GM12878 (cell line): ENCODE data around the gene RPL27A. TPM values are rescaled to one million over a fixed set of nuclear protein-coding genes. Genes with fewer than 3 reads are reported as not detected.

ENCODE experiments used
- ATAC-seq: fragments of 200-7000 bp; cut with Tn5 transposase; 3 replicates; pipeline ENCODE4 v1.9.1; 2020; ENCODE audit warnings: mild to moderate bottlenecking, moderate library complexity
- Bru-seq: library from RNA; stranded (reverse); fragments of 400-500 nt; gene quantifications from one replicate; lab custom pipeline; 2021; lab: Mats Ljungman, UMichigan
- BruChase-seq, 2 experiments: library from RNA; stranded (reverse); fragments of 400-500 nt; gene quantifications; one replicate each; lab custom pipeline; 2021; lab: Mats Ljungman, UMichigan
- BruUV-seq: library from RNA; stranded (reverse); fragments of 400-500 nt; replicated peaks from 2 replicates; lab custom pipeline; 2021; lab: Mats Ljungman, UMichigan
- CTCF ChIA-PET: fragments of 300-600 bp; sonication (Branson Sonifier 250); formaldehyde crosslinking; extraction: SDS; loops from one replicate; lab custom pipeline; 2021; ENCODE audit warnings: inconsistent platforms; lab: Yijun Ruan, JAX
- POLR2A ChIA-PET: fragments of 350-600 bp; formaldehyde crosslinking; extraction: SDS; loops from one replicate; lab custom pipeline; 2021; ENCODE audit warnings: inconsistent platforms; lab: Charles Lee
- RAD21 ChIA-PET: fragments of 300-600 bp; sonication (Branson Sonifier 250); formaldehyde crosslinking; loops from one replicate; lab custom pipeline; 2023; ENCODE audit warnings: antibody characterized with exemption; ENCODE audit not compliant: unreplicated experiment; lab: Charles Lee
- SMC1A ChIA-PET: fragments of 300-600 bp; sonication (Branson Sonifier 250); formaldehyde crosslinking; loops from one replicate; lab custom pipeline; 2023; ENCODE audit not compliant: unreplicated experiment, uncharacterized antibody; lab: Charles Lee
- DNase-seq: peaks from one replicate; pipeline ENCODE4 v3.0.0-alpha.2; 2011; ENCODE audit warnings: low read depth, low spot score
- FAIRE-seq: peaks from 3 replicates; lab custom pipeline; 2011; peaks lifted over from hg19 to GRCh38; lab: Jason Lieb, UNC
- H2AFZ ChIP-seq: 2 replicates; pipeline ENCODE4 v1.6.0; 2011; ENCODE audit warnings: low read depth, low read length, control low read depth; ENCODE audit not compliant: control insufficient read depth
- H3K27ac ChIP-seq: 2 replicates; pipeline ENCODE4 v1.5.1; 2011; ENCODE audit warnings: control low read depth; ENCODE audit not compliant: control insufficient read depth, insufficient read depth
- H3K27me3 ChIP-seq, 2 experiments: replicated peaks in 1 of 2; 2 replicates each; pipeline versions ENCODE4 v1.6.0 to v1.6.1; 2011; ENCODE audit warnings: low read length in 1 of 2; ENCODE audit not compliant: control insufficient read depth in 2 of 2, insufficient read depth in 2 of 2
- H3K36me3 ChIP-seq, 2 experiments: 2 replicates each; pipeline ENCODE4 v1.5.1; 2011; ENCODE audit warnings: low read length in 1 of 2; ENCODE audit not compliant: control insufficient read depth in 2 of 2, insufficient read depth in 2 of 2
- H3K4me1 ChIP-seq: 2 replicates; pipeline ENCODE4 v1.6.1; 2011; ENCODE audit warnings: mild to moderate bottlenecking, low read length, moderate library complexity, mixed read lengths; ENCODE audit not compliant: control insufficient read depth, insufficient read depth
- H3K4me2 ChIP-seq: 2 replicates; pipeline ENCODE4 v1.6.0; 2011; ENCODE audit warnings: control low read depth; ENCODE audit not compliant: control insufficient read depth, insufficient read depth
- H3K4me3 ChIP-seq: fragments of 200-600 bp; sonication (generic); 2 replicates; pipeline ENCODE4 v1.5.1; 2016
- H3K79me2 ChIP-seq: 2 replicates; pipeline ENCODE4 v1.6.0; 2011; ENCODE audit warnings: low read length; ENCODE audit not compliant: control insufficient read depth, insufficient read depth
- H3K9ac ChIP-seq: 2 replicates; pipeline ENCODE4 v1.8.0; 2011; ENCODE audit warnings: low read length, control low read depth, mixed read lengths; ENCODE audit not compliant: control insufficient read depth, insufficient read depth
- H3K9me3 ChIP-seq: replicated peaks from 3 replicates; pipeline ENCODE4 v1.5.1; 2011; ENCODE audit warnings: mild to moderate bottlenecking, low read length; ENCODE audit not compliant: control insufficient read depth, insufficient read depth
- H4K20me1 ChIP-seq: 2 replicates; pipeline ENCODE4 v1.6.0; 2011; ENCODE audit not compliant: control insufficient read depth, insufficient read depth
- CHD1 ChIP-seq: IDR thresholded peaks from 2 replicates; pipeline ENCODE4 v1.6.1; 2012; ENCODE audit warnings: low read depth, low read length, improper control_type of control experiment
- SP1 ChIP-seq: IDR thresholded peaks from one replicate; pipeline ENCODE4 v1.6.1; 2011; ENCODE audit warnings: low read depth, low read length
- STAT1 ChIP-seq: fragments of 450-650 bp; conservative IDR thresholded peaks from 2 replicates; pipeline ENCODE4 v1.6.1; 2014; ENCODE audit warnings: antibody characterized with exemption, mild to moderate bottlenecking
- SUZ12 ChIP-seq: fragments of 200-600 bp; sonication (generic); IDR thresholded peaks from one replicate; pipeline ENCODE4 v1.6.1; 2018; ENCODE audit warnings: antibody characterized with exemption, mild to moderate bottlenecking; ENCODE audit not compliant: unreplicated experiment
- TAF1 ChIP-seq: IDR thresholded peaks from 2 replicates; pipeline ENCODE4 v1.6.1; 2011; ENCODE audit warnings: mild to moderate bottlenecking, low read depth, low read length, borderline replicate concordance
- ZNF24 ChIP-seq: fragments of 450-650 bp; IDR thresholded peaks from 2 replicates; pipeline ENCODE4 v1.6.1; 2017; ENCODE audit warnings: antibody characterized with exemption, mild to moderate bottlenecking
- ZNF592 ChIP-seq: fragments of 450-650 bp; IDR thresholded peaks from 2 replicates; pipeline ENCODE4 v1.6.1; 2017; ENCODE audit warnings: mild to moderate bottlenecking, moderate library complexity
- WGBS: methylation state at CpG from one replicate; pipeline ENCODE4 v1.1.6; 2016; ENCODE audit warnings: low lambda C conversion rate; ENCODE audit not compliant: insufficient replicate concordance, insufficient coverage; ENCODE audit errors: missing lambda C conversion rate; 5-methylcytosine and 5-hydroxymethylcytosine counted together
- in situ Hi-C: fragments of 300-500 bp; cut with MboI; formaldehyde crosslinking; loops from 9 replicates; pipeline ENCODE4 v1.14.3; 2018; ENCODE audit warnings: mixed read lengths
- intact Hi-C: fragments of 100-400 bp; cut with micrococcal nuclease; formaldehyde crosslinking; loops from one replicate; pipeline ENCODE4 v1.14.2; 2022; ENCODE audit not compliant: unreplicated experiment
- long read RNA-seq, 2 experiments: library from polyadenylated mRNA; unstranded; transcript quantifications; one replicate each; pipeline ENCODE4 v2.0.0, GENCODE V29; 2019 to 2020
- polyA minus RNA-seq, 3 experiments: library from RNA; depleted of rRNA, polyadenylated mRNA; stranded (reverse); fragments of >200 nt; gene quantifications; 2 replicates each; pipeline ENCODE4 v1.2.3, GENCODE V29; 2011
- polyA plus RNA-seq, 11 experiments: library from polyadenylated mRNA; depleted of rRNA in 4 of 11; unstranded in 6 of 11; stranded (reverse) in 5 of 11; fragments of >200 nt; fragmentation: Nextera tagmentation in 4 of 11; fragmentation: Illumina TruSeq in 1 of 11; extraction: Ambion mirVana in 4 of 11; extraction: Trizol in 1 of 11; gene quantifications; 1 replicate in 1 of 11; 2 replicates in 10 of 11; pipeline versions ENCODE4 v1.2.1 to v1.2.3, GENCODE V29; 2011 to 2016; ENCODE audit warnings: inconsistent platforms in 2 of 11, missing spikeins in 2 of 11, low read depth in 1 of 11
- total RNA-seq, 4 experiments: library from RNA; depleted of rRNA in 3 of 4; stranded (reverse); fragments of >200 nt in 3 of 4; fragmentation: Illumina TruSeq in 1 of 4; extraction: Trizol in 1 of 4; gene quantifications; 2 replicates each; pipeline versions ENCODE4 v1.2.1 to v1.2.3, GENCODE V29; 2013 to 2021
- TF ChIP-seq, protein P1 (sequence below): IDR thresholded peaks from 2 replicates; pipeline ENCODE4 v1.6.1; 2011; ENCODE audit warnings: mild to moderate bottlenecking, low read depth, low read length, moderate library complexity; ENCODE audit not compliant: insufficient replicate concordance
- TF ChIP-seq, protein P2 (sequence below): fragments of 450-650 bp; IDR thresholded peaks from 2 replicates; pipeline ENCODE4 v1.6.1; 2017; ENCODE audit warnings: mild to moderate bottlenecking

RPL27A gene
- 380 and 397 TPM in 2 replicates for total RNA-seq (2013; cell fraction: nucleolus; rRNA removed)
- total RNA-seq (2014; rRNA removed) (1,902 and 2,006 TPM in 2 replicates), total RNA-seq (2014; rRNA removed; fragmentation: Illumina TruSeq; extraction: Trizol) (2,938 and 2,966 TPM in 2 replicates), total RNA-seq (2021) (1,300 and 1,372 TPM in 2 replicates), polyA plus RNA-seq (2011; rRNA removed) (1,334 and 1,354 TPM in 2 replicates), polyA plus RNA-seq (2014; fragmentation: Illumina TruSeq; extraction: Trizol) (2,568 and 4,776 TPM in 2 replicates), polyA plus RNA-seq (2014; fragmentation: Nextera tagmentation; extraction: Ambion mirVana) (1,000 to 10,000 TPM in 1 of 2 experiments, 100 to 1,000 TPM in 1; 978 to 2,052 TPM), polyA plus RNA-seq (2014; rRNA removed) (3,433 and 3,548 TPM in 2 replicates), polyA plus RNA-seq (2016; fragmentation: Nextera tagmentation; extraction: Ambion mirVana) (1,000 to 10,000 TPM; 1,900 to 1,912 TPM), polyA minus RNA-seq (2011; rRNA and poly(A)+ RNA removed) (619 and 701 TPM in 2 replicates), Bru-seq, nascent RNA (percentile 99 among the genes with signal in this experiment), BruChase-seq, experiment 1, labeled RNA remaining after a 6-hour chase (percentile 98 among the genes with signal in this experiment), BruChase-seq, experiment 2, labeled RNA remaining after a 2-hour chase (percentile 96 among the genes with signal in this experiment)
- polyA plus RNA-seq (2011; ENCODE audit: low read depth) = 99,782 TPM
- polyA plus RNA-seq (2011; cell fraction: cytosol; rRNA removed) = 1,227 and 1,765 TPM in 2 replicates
- polyA plus RNA-seq (2011; cell fraction: nucleus; rRNA removed) = 371 and 419 TPM in 2 replicates
- polyA plus RNA-seq (2012) = 2,495 and 3,740 TPM in 2 replicates
- 306 and 309 TPM in 2 replicates for polyA minus RNA-seq (2011; cell fraction: cytosol; rRNA and poly(A)+ RNA removed)
- 252 and 339 TPM in 2 replicates for polyA minus RNA-seq (2011; cell fraction: nucleus; rRNA and poly(A)+ RNA removed)
- long read RNA-seq, experiment 1, full-length matches to known transcripts = 509 of 516 reads
- long read RNA-seq, experiment 1, partial matches to known transcripts = 1 of 516 reads
- long read RNA-seq, experiment 1, other reads (novel, unspliced or antisense) = 6 of 516 reads
- long read RNA-seq, experiment 2, full-length matches to known transcripts = 1,716 of 1,742 reads
- long read RNA-seq, experiment 2, partial matches to known transcripts = 14 of 1,742 reads
- long read RNA-seq, experiment 2, other reads (novel, unspliced or antisense) = 12 of 1,742 reads

- Histone ChIP-seq H3K4me1 (peaks cover 21% of the 10 kb centered on the region), H3K79me2 (peaks cover 56% of the 10 kb centered on the region), H3K9ac (peak within 1 kb of the TSS; percentile 100), H3K9me3 (no peaks in the 10 kb centered on the region), H4K20me1 (peaks cover 5% of the 10 kb centered on the region; the same call in 1 of the 2 replicates), H2AFZ (peak within 1 kb of the TSS; percentile 72), H3K4me3 (peak within 1 kb of the TSS; percentile 88), H3K27ac (peak within 1 kb of the TSS; percentile 99), H3K4me2 (peak within 1 kb of the TSS; percentile 77), H3K27me3 (no peaks in the 10 kb centered on the region), H3K36me3 (peaks cover 8 to 24% of the 10 kb centered on the region in 2 experiments)
- ChIA-PET SMC1A (interaction anchor here (0.9 to 1.7 kb wide), 6 partner anchors 9 to 279 kb away, joined by 3 to 5 read pairs (median 4); no protein-coding TSS in a partner anchor), CTCF (interaction anchor here (0.6 to 1.9 kb wide), 2 partner anchors 10 to 277 kb away, joined by 3 to 9 read pairs; no protein-coding TSS in a partner anchor), POLR2A (interaction anchor here (0.7 to 2.1 kb wide), 8 partner anchors 9 to 282 kb away, joined by 3 to 10 read pairs (median 5); partner anchors contain the start of gene TMEM9B), RAD21 (interaction anchor here (0.6 to 1.4 kb wide), 10 partner anchors 9 to 277 kb away, joined by 3 to 6 read pairs (median 4); partner anchors contain the start of gene AKIP1)
- FAIRE-seq (peak; percentile 83), DNase-seq (peak; percentile 82), ATAC-seq (peak; percentile 94)
- BruUV-seq = no TSS peak
- WGBS = under 1% methylated on average over 66 of the region's 67 CpGs
- intact Hi-C loops (loop anchor here (10.0 kb wide), 1 partner anchor 148 kb away; no protein-coding TSS in a partner anchor), in situ Hi-C loops (loop anchor here (5.0 kb wide), 1 partner anchor 275 kb away; no protein-coding TSS in a partner anchor)
- no peak for TF ChIP-seq CHD1
- no peak for TF ChIP-seq SUZ12
- no peak for TF ChIP-seq ZNF592
- peak; percentile 98 for TF ChIP-seq TAF1
- TF ChIP-seq, protein P1, sequence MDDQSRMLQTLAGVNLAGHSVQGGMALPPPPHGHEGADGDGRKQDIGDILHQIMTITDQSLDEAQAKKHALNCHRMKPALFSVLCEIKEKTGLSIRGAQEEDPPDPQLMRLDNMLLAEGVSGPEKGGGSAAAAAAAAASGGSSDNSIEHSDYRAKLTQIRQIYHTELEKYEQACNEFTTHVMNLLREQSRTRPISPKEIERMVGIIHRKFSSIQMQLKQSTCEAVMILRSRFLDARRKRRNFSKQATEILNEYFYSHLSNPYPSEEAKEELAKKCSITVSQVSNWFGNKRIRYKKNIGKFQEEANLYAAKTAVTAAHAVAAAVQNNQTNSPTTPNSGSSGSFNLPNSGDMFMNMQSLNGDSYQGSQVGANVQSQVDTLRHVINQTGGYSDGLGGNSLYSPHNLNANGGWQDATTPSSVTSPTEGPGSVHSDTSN = no peak
- TF ChIP-seq ZNF24 = no peak
- TF ChIP-seq STAT1 = 0 out of 2 replicates have a peak, but pooled peaks have one; percentile 14
- peak; percentile 55 for TF ChIP-seq SP1
- TF ChIP-seq, protein P2, sequence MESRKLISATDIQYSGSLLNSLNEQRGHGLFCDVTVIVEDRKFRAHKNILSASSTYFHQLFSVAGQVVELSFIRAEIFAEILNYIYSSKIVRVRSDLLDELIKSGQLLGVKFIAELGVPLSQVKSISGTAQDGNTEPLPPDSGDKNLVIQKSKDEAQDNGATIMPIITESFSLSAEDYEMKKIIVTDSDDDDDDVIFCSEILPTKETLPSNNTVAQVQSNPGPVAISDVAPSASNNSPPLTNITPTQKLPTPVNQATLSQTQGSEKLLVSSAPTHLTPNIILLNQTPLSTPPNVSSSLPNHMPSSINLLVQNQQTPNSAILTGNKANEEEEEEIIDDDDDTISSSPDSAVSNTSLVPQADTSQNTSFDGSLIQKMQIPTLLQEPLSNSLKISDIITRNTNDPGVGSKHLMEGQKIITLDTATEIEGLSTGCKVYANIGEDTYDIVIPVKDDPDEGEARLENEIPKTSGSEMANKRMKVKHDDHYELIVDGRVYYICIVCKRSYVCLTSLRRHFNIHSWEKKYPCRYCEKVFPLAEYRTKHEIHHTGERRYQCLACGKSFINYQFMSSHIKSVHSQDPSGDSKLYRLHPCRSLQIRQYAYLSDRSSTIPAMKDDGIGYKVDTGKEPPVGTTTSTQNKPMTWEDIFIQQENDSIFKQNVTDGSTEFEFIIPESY = no peak
Measured at GRCh38 chr11:8682303-8683114, at the start of gene RPL27A, which contains the start of gene TRIM66. Gene RPL27A, plus strand, starts transcription at chr11:8682792. Its CDS starts 22 bp downstream, at chr11:8682814. Gene TRIM66, minus strand, starts transcription at chr11:8682665. Its CDS starts 10,391 bp downstream, at chr11:8672274.
